GM21515 (cell line): ENCODE measurements around the gene CCDC50.

Experiments used
- ATAC-seq: cut with Tn5 transposase; IDR thresholded peaks from one replicate; pipeline ENCODE4 v1.9.1; 2021; ENCODE audit not compliant: unreplicated experiment

Gene CCDC50

GRCh38 chr3:191376516-191377141, 47.4 kb downstream of the CCDC50 start:
- ATAC-seq: no peak

- no peak for ATAC-seq
Observed at GRCh38 chr3:191378142-191378812, 49.1 kb downstream of the CCDC50 start.

GRCh38 chr3:191379446-191379845, 50.3 kb downstream of the CCDC50 start:
- ATAC-seq: no peak

- no peak for ATAC-seq
Observed at GRCh38 chr3:191380001-191380400, 50.8 kb downstream of the CCDC50 start.

- no peak for ATAC-seq
Observed at GRCh38 chr3:191381303-191381702, 52.1 kb downstream of the CCDC50 start.

GRCh38 chr3:191382661-191383060, 53.5 kb downstream of the CCDC50 start:
- ATAC-seq: no peak

GRCh38 chr3:191383124-191383523, 53.9 kb downstream of the CCDC50 start:
- ATAC-seq: no peak

- no peak for ATAC-seq
Observed at GRCh38 chr3:191385101-191385500, 55.9 kb downstream of the CCDC50 start.

GRCh38 chr3:191387441-191388077, 58.4 kb downstream of the CCDC50 start:
- ATAC-seq: no peak

GRCh38 chr3:191388823-191389222, 59.6 kb downstream of the CCDC50 start:
- no peak for ATAC-seq

- ATAC-seq: no peak
Observed at GRCh38 chr3:191390580-191390979, 61.4 kb downstream of the CCDC50 start.

GRCh38 chr3:191391861-191392808, 62.9 kb downstream of the CCDC50 start:
- ATAC-seq: no peak

GRCh38 chr3:191393146-191393545, 64.0 kb downstream of the CCDC50 start:
- no peak for ATAC-seq

- ATAC-seq: no peak
Observed at GRCh38 chr3:191397771-191398170, 68.6 kb downstream of the CCDC50 start.

GRCh38 chr3:191398607-191399006, 69.4 kb downstream of the CCDC50 start:
- ATAC-seq: no peak

- ATAC-seq: no peak
Observed at GRCh38 chr3:191399918-191400317, 70.7 kb downstream of the CCDC50 start.

- ATAC-seq: no peak
Observed at GRCh38 chr3:191401775-191402357, 72.7 kb downstream of the CCDC50 start.

- ATAC-seq: no peak
Observed at GRCh38 chr3:191409791-191410359, 80.7 kb downstream of the CCDC50 start.

GRCh38 chr3:191412759-191413158, 83.6 kb downstream of the CCDC50 start:
- no peak for ATAC-seq

- no peak for ATAC-seq
Observed at GRCh38 chr3:191414286-191414685, 85.1 kb downstream of the CCDC50 start.

- ATAC-seq: no peak
Observed at GRCh38 chr3:191414732-191415131, 85.5 kb downstream of the CCDC50 start.
